ENCODE measurements around the gene DCTPP1. TPM values are rescaled to one million over a fixed set of nuclear protein-coding genes. Genes with fewer than 3 reads are reported as not detected.

The DCTPP1 gene
- total and polyA plus RNA-seq, 9 of the 15 experiments (the other 6 are each of a cell fraction or from before 2014, with no cell fraction given): 45.0 to 132 (median 80.6) TPM

DNA sequence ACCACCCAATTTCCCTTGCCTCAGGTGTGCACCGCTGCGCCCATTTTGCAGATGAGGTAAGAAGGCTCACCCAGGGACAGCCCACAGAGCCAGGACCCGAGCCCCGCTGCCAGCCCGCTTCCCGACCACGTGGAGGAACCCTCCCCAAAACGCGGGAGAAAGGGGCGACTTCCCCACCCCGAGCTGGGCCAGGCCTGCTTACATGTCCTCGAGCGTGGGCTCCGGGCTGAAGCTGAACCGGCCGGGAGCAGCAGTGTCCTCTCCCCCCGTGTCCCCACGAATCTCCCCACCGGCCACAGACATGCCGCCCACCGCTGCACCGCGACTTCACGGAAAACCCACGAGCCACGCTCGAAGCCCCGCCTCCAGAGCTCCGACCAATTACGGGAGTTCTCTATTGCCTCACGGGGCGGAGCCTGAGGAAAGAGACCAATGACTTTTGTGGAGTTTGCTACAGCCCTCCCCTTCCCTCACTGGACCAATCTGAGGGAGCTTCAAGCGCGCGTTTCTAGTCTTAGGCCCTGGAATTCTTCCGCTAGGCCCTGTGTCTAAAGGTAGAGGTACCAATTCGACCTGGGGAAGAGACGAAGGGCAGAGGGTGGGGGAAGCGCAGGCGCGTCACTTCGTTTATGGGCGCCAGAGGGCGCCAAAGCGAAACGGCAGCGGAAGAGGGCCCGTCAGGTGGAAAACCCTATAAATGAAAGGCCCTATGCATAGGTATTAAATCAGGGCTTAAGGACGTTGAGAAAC, at the start of gene DCTPP1 (continued):
- TF ChIP-seq SRSF1 (IDR thresholded peaks at IDR 0.05; ENCODE audit: low read depth, low read length): no peak
- TF ChIP-seq KLF6 (CRISPR knock-in tag; IDR thresholded peaks at IDR 0.05; ENCODE audit: borderline replicate concordance): peak; percentile 32; the same call in 1 of the 2 replicates
- peak; percentile 94 for TF ChIP-seq PHF21A (IDR thresholded peaks at IDR 0.05; ENCODE audit: borderline replicate concordance, low read depth)
- TF ChIP-seq, protein P1, sequence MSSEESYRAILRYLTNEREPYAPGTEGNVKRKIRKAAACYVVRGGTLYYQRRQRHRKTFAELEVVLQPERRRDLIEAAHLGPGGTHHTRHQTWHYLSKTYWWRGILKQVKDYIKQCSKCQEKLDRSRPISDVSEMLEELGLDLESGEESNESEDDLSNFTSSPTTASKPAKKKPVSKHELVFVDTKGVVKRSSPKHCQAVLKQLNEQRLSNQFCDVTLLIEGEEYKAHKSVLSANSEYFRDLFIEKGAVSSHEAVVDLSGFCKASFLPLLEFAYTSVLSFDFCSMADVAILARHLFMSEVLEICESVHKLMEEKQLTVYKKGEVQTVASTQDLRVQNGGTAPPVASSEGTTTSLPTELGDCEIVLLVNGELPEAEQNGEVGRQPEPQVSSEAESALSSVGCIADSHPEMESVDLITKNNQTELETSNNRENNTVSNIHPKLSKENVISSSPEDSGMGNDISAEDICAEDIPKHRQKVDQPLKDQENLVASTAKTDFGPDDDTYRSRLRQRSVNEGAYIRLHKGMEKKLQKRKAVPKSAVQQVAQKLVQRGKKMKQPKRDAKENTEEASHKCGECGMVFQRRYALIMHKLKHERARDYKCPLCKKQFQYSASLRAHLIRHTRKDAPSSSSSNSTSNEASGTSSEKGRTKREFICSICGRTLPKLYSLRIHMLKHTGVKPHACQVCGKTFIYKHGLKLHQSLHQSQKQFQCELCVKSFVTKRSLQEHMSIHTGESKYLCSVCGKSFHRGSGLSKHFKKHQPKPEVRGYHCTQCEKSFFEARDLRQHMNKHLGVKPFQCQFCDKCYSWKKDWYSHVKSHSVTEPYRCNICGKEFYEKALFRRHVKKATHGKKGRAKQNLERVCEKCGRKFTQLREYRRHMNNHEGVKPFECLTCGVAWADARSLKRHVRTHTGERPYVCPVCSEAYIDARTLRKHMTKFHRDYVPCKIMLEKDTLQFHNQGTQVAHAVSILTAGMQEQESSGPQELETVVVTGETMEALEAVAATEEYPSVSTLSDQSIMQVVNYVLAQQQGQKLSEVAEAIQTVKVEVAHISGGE (CRISPR knock-in tag; IDR thresholded peaks at IDR 0.05): no peak; a peak in 3 of 6 replicates
- no peak for TF ChIP-seq CCAR2 (IDR thresholded peaks at IDR 0.05; ENCODE audit: low read depth, low read length)
- TF ChIP-seq ZBTB8A (IDR thresholded peaks at IDR 0.05; ENCODE audit: partially characterized antibody): no peak
- no peak for TF ChIP-seq ERF (CRISPR knock-in tag; IDR thresholded peaks at IDR 0.05)
- no peak for TF ChIP-seq MEF2A (IDR thresholded peaks at IDR 0.05; ENCODE audit: control insufficient read depth, low read depth, low read length)
- TF ChIP-seq, protein P2, sequence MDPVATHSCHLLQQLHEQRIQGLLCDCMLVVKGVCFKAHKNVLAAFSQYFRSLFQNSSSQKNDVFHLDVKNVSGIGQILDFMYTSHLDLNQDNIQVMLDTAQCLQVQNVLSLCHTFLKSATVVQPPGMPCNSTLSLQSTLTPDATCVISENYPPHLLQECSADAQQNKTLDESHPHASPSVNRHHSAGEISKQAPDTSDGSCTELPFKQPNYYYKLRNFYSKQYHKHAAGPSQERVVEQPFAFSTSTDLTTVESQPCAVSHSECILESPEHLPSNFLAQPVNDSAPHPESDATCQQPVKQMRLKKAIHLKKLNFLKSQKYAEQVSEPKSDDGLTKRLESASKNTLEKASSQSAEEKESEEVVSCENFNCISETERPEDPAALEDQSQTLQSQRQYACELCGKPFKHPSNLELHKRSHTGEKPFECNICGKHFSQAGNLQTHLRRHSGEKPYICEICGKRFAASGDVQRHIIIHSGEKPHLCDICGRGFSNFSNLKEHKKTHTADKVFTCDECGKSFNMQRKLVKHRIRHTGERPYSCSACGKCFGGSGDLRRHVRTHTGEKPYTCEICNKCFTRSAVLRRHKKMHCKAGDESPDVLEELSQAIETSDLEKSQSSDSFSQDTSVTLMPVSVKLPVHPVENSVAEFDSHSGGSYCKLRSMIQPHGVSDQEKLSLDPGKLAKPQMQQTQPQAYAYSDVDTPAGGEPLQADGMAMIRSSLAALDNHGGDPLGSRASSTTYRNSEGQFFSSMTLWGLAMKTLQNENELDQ (CRISPR knock-in tag; IDR thresholded peaks at IDR 0.05; ENCODE audit: borderline replicate concordance): no peak
- TF ChIP-seq, protein P3, sequence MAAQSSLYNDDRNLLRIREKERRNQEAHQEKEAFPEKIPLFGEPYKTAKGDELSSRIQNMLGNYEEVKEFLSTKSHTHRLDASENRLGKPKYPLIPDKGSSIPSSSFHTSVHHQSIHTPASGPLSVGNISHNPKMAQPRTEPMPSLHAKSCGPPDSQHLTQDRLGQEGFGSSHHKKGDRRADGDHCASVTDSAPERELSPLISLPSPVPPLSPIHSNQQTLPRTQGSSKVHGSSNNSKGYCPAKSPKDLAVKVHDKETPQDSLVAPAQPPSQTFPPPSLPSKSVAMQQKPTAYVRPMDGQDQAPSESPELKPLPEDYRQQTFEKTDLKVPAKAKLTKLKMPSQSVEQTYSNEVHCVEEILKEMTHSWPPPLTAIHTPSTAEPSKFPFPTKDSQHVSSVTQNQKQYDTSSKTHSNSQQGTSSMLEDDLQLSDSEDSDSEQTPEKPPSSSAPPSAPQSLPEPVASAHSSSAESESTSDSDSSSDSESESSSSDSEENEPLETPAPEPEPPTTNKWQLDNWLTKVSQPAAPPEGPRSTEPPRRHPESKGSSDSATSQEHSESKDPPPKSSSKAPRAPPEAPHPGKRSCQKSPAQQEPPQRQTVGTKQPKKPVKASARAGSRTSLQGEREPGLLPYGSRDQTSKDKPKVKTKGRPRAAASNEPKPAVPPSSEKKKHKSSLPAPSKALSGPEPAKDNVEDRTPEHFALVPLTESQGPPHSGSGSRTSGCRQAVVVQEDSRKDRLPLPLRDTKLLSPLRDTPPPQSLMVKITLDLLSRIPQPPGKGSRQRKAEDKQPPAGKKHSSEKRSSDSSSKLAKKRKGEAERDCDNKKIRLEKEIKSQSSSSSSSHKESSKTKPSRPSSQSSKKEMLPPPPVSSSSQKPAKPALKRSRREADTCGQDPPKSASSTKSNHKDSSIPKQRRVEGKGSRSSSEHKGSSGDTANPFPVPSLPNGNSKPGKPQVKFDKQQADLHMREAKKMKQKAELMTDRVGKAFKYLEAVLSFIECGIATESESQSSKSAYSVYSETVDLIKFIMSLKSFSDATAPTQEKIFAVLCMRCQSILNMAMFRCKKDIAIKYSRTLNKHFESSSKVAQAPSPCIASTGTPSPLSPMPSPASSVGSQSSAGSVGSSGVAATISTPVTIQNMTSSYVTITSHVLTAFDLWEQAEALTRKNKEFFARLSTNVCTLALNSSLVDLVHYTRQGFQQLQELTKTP (IDR thresholded peaks at IDR 0.05; ENCODE audit: low read depth in 1 of 2, partially characterized antibody in 2 of 2): no peak
- TF ChIP-seq POLR2H (tag; IDR thresholded peaks at IDR 0.05; ENCODE audit: low read depth): no peak; the same call in 1 of the 2 replicates

Data from K562 (cell line).